NCI-H446 treated with DMSO at 0.1 percent for 48 hours (cell line): ENCODE results near the gene SS18.
"Not testable (repeated sequence)": the region's sequence is repeated elsewhere in the genome, so short reads cannot be mapped to it uniquely, and the experiment has no call there.

ENCODE experiments used
- DNase-seq: peaks from one replicate; lab custom pipeline; 2025; lab: John Stamatoyannopoulos, UW

Gene SS18, protein sequence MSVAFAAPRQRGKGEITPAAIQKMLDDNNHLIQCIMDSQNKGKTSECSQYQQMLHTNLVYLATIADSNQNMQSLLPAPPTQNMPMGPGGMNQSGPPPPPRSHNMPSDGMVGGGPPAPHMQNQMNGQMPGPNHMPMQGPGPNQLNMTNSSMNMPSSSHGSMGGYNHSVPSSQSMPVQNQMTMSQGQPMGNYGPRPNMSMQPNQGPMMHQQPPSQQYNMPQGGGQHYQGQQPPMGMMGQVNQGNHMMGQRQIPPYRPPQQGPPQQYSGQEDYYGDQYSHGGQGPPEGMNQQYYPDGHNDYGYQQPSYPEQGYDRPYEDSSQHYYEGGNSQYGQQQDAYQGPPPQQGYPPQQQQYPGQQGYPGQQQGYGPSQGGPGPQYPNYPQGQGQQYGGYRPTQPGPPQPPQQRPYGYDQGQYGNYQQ

DNA sequence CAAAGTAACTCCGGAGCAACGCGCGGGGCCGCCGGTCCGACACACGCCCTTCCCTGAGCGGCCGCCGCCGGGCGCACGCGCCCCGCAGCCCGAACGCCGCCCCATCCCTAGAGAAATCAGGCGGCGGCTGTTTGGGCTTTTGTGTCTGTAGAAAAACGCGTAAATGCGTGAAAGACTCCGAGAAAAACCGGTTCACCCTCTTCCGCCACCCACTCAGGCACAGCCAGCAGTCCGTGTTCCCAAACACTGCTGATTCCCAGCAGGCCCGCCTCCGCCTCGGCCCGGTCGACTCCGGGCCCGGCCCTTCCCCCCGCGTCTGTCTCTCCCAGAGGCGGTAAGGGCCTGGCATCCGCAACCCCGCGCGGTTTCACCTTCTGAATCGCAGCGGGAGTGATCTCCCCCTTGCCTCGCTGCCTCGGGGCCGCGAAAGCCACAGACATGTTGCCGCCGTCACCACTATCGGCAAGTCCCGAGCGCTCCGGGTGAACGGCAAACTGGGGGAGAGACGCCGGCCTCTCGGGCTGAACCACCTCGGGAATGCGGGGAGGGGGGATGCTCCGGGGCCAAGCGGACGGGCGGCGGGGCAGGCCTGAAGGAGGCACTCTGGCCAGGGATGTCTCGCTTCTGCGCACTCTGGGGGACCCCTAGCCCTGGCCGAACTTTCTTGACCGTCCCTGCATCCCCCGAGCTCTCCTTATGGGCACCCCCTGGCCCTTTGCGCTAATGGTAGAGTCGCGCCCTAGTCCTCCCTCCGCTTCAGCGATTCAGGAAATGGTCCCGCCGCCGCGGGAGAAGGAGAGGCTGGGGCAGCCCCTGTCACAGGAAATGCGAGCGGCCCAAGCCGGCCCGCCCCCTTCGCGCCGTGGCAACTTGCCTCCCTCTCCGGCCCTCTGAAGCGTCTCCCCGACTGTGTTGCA lies at the start of gene SS18:
Gene SS18 (minus strand): TSS at position 484 of the 917 bp plus-strand sequence. CDS start 44 bp downstream, at position 440.
- peak; percentile 75 for DNase-seq

- no peak for DNase-seq
These were observed 45.1 kb upstream of the SS18 start for GRCh38 chr18:26135548-26135947.

DNA sequence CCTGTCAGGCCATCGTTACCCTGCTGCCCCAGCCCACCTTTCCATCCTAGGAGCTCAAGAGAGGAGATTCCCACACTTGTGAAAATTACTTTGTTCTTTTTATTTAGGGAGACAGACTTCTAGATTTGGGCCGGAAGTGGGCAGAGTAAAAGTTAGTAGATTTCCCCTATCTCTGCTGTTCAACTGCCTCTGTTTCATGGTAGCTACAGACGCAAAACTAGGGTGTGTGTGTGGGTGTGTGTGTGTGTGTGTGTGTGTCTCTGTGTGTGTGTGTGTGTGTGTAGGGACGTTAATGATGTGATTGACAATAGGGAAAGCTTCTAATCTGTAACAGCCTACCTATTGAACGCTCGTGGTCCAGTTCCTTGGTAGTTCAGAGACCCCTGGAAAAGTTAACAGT lies 43.7 kb upstream of the SS18 start:
- no peak for DNase-seq

DNA sequence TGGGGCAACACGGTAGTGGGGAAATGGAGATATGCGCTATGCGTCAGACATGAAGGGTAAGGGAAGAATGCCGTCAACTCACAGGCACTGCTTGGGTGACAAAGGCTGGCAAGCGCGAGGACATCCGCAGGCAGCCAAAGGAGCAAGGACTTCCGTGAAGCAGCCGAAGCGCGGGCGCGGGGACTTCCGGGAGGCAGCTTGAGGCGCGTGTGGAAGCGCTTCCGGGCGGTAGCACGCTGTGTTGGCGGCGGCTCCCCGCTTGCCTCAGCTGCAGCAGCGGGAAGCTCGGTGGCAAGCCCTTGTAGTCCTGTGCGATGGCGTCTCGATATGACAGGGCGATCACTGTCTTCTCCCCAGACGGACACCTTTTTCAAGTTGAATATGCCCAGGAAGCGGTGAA lies 43.2 kb upstream of the SS18 start, which contains the start of gene PSMA8:
Gene PSMA8 (plus strand): TSS at position 218 of the 400 bp plus-strand sequence. CDS start 97 bp downstream, at position 315.
- no peak for DNase-seq

- DNase-seq: not testable (repeated sequence)
These were observed 37.8 kb upstream of the SS18 start for GRCh38 chr18:26128192-26128591.

DNA sequence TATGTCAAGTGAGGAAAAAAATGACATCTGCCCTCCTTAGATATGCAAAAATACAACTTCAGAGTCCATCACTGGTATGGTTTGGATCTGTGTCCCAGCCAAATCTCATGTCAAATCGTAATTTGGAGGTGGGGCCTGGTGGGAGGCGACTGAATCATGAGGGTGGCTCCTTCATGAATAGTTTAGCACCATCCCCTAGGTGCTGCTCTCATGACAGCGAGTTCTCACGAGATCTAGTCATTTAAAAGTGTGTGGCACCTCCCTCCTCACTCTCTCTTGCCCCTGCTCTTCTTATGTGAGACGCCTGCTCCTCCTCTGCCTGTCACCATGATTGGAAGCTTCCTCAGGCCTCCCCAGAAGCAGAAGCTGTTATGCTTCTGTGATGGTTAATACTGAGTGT lies 37.4 kb upstream of the SS18 start:
- no peak for DNase-seq

- DNase-seq: not testable (repeated sequence)
These were observed 31.6 kb upstream of the SS18 start for GRCh38 chr18:26121994-26122393.

GRCh38 chr18:26121476-26121875 lies 31.1 kb upstream of the SS18 start:
- DNase-seq: no peak

DNA sequence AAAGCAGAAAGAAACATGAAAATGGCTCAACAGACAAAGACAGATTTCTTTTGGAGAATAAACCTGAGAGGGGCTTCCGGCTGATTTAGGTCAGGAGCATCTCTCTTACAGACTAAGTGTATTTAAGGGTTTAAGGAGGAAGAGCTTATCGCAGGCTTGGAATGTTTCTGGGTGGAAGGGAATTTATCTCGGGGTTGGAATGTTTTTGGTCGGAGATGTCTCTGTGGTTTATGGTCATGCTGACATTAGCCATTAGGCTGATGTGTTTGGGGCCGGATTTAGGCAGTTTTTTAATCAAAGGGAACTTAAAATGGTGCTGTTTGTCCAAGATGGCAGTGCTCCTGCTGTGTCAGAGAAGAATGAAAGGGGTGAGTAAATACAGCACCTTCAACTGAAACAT lies 28.8 kb upstream of the SS18 start:
- no peak for DNase-seq

DNA sequence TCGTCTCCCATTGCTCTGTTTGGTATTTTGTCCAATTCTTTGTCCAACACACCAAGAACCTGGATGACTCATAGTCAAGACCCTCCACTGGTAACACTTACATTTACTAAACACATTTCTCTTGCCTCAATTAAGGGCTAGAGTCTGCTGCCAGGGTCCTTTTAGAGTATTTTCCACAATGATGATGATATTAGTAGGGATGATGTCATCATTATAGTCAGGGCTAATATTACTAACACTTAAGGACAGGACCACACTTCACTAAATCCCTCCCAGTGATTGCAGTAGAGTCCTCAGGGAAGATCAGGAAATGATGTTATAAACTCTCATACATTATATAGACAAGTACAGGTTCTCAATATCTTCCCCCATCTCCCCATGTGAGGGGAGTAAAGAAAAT lies 13.6 kb upstream of the SS18 start:
- DNase-seq: no peak

DNA sequence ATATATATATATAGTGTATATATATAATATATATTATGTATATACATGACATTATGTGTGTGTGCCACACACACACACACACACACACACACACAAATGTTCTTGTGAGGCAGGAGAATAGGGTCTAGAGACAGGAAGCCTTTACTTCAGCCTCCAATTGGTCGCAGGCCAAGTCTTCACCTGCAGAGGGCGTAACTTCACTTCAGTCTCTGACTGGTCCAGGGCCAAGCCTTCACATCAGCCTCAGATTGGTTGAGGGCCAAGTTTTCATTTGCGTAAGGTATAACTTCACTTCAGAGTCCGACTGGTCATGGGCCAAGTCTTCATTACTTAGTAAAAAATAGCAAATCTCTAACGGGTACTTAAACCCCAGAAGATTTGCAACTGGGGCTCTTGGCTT lies 13.2 kb upstream of the SS18 start:
- DNase-seq: no peak

- DNase-seq: no peak
These were observed 7.2 kb upstream of the SS18 start for GRCh38 chr18:26097563-26097962.

DNA sequence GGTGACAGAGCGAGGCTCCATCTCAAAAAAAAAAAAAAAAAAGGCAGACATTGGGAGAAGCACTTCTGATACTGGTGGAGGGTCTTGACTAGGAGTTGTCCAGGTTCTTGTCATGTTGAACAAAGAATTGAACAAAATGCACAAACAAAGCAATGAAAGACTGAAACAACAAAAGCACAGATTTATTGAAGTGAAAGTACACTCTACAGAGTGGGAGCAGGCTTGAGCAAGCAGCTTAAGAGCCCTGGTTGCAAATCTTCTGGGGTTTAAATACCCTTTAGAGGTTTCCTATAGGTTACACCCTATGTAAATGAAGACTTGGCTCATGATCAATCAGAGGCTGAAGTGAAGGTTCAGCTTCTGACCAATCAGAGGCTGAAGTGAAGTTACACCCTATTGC lies 6.4 kb upstream of the SS18 start:
- DNase-seq: no peak

DNA sequence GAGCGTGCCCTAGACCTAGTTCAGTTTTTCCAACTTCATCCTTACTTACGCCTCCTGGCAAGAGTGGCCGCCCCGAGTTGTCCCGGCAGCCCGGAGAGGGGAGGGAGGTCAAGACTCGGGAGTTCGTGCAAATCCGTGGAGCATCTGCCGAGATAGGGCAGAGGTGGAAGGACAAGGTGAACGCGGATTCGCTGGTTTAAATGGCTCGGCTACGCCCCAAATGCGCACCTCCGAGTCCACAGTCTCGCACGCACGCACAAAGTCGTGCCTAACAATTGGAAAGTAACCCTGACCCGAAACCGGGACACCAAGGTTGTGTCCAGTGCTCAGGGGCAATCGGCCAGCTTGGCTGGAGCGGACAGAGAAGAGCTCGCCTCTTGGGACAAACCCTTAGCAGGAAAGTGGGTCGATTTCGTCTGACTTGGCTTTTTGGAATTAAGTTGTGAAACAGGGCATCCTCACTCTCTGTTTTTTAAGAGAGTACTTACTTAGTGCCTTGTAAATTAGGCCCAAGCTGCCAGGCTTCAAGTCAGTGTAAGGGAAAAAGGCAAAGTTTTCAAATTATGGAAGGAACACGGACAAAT lies 726 bp upstream of the SS18 start:
- no peak for DNase-seq

DNA sequence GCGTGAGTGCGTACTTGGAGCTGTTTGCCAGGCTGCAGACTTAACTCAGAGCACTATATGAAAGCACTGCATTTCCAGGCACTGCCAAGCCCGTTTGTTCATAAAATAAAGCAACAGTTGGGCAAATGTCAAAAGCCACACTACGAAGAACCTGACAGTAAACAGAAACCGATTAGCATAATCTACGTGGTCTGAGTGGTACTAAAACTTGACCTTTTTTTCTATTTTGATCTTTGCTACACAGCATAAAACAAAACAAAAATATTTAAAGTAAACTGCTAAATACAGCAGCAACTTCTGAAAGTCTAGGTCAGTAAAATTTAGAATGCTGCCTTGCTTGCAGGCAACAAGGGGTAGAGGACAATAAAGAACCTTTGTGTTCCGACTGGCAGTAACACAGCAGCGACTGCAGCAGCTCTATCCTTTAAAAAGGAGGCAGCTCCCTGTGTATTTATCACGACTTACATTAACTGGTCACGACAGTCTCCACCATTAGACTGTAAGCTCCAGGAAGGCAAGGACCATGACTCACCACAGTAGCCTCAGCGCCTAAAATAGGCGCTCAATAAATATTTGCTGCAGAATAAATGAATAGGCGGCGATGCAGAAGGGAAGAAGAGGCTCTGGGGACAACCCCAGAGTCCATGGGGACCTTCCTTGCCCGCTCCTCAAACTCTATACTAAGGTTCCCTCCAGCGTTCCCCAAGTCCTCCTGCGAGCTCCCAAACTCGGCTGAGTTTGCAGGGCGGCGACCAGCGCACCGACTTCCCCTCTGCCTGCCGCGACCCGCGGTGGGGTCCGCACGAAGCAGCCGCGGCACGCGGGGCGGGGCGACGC lies 902 bp downstream of the SS18 start:
- no peak for DNase-seq

GRCh38 chr18:26088487-26088886 lies 1.9 kb downstream of the SS18 start:
- no peak for DNase-seq

GRCh38 chr18:26086959-26087358 lies 3.5 kb downstream of the SS18 start:
- DNase-seq: no peak

DNA sequence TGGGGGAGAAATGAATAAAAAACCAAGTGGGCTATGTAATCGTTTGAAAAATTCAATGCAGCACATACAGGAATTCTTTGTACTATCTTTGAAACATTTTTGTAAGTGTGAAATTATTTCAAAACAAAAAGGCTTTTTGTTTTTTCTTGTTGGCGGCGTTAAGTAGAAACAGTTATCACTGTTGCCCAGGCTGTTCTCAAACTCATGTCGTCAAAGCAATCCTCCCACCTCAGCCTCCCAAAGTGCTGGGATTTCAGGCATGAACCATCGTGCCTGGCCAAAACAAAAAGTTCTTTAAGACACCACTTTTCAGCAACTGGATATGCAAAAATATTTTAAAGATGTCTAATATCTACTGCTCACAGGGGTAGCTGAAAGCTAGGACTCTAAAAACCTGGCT lies 5.4 kb downstream of the SS18 start:
- DNase-seq: no peak

DNA sequence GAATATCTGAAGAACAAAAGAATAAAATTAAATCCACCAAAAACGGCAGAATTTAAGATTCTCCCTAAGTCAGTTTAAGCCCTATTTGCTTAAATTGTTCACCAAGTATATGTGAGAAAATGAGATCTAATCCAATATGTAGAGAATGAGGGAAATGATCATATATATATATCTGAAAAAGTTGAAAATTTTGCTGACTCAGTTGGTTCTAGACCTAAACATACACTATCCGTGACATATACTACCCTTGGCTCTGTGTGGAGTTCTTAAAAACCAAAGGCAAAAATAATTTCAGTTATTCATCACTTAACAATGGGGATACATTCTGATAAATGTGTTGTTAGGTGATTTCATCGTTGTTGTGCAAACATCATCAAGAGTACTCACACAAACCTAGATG lies 7.3 kb downstream of the SS18 start:
- DNase-seq: no peak

GRCh38 chr18:26082475-26082874 lies 7.9 kb downstream of the SS18 start:
- DNase-seq: no peak

DNA sequence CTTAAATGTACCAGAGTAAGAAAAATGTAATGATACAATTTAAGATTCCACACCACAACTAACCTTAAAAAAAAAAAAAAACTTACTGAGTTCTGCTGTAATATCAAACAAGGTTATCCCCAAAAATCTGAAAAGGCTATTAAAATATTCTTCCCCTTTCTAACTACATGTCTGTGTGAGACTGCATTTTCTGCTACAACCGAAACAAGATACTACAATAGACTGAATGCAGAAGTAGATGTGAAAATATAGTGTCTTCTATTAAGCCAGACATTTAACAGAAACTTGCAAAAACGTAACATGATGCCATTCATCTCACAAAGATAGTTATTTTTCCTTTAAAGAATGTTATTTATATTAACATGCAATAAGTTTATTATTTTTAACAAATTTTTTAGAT lies 16.2 kb downstream of the SS18 start:
- no peak for DNase-seq

GRCh38 chr18:26073758-26074157 lies 16.7 kb downstream of the SS18 start:
- DNase-seq: no peak
